ENCODE data around the gene BCKDK. TPM values are rescaled to one million over a fixed set of nuclear protein-coding genes. Genes with fewer than 3 reads are reported as not detected.

Gene BCKDK
- total and polyA plus RNA-seq, 2 of the 8 experiments (the other 6 are each of a cell fraction or from before 2014, with no cell fraction given), result 49.6 to 77.1 TPM

DNA sequence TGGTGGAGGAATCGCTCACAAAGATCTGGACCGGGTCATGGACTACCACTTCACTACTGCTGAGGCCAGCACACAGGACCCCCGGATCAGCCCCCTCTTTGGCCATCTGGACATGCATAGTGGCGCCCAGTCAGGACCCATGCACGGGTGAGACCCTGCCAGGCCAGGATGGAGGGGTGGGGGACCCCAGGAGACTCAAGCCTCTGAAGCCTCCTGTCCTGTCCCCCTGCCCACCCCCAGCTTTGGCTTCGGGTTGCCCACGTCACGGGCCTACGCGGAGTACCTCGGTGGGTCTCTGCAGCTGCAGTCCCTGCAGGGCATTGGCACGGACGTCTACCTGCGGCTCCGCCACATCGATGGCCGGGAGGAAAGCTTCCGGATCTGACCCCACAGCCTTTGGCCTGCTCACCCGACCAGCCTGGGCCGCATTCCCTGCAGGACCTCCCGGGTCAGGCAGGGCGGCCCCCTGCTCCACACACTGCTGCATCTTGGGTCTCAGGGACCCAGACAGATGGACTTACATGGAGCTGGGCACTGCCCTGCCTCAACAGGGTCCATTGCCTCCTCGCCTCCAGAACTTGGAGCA lies 3.8 kb downstream of the BCKDK start:
- H4K91ac ChIP-seq (replicated peaks; ENCODE audit: insufficient read length, low read length), result no peak overlapping the region
- peaks cover 0 to 3% (median 2%) of the 10 kb centered on the region in 4 experiments; a peak in 1 of 7 replicates for H3K4me1 ChIP-seq (replicated peaks in 1 of 4; ENCODE audit: control insufficient read depth in 3 of 4, insufficient read depth in 4 of 4, low read length in 3 of 4)
- no peak overlapping the region for H2BK120ac ChIP-seq (replicated peaks; ENCODE audit: low read depth, low read length)
- H3K18ac ChIP-seq (ENCODE audit: extremely low read depth, low read length), result no peak overlapping the region
- H3K4ac ChIP-seq (replicated peaks; ENCODE audit: insufficient read length, low read depth, low read length), result no peak overlapping the region
- H4K20me1 ChIP-seq (replicated peaks in 1 of 2; ENCODE audit: control insufficient read depth in 1 of 2, insufficient read depth in 2 of 2, low read length in 2 of 2), result no peaks in the 10 kb centered on the region
- H3K9ac ChIP-seq (replicated peaks in 1 of 4; ENCODE audit: extremely low read depth in 1 of 4, low read depth in 3 of 4, low read length in 3 of 4), result no peak overlapping the region
- no peaks in the 10 kb centered on the region for H3K27me3 ChIP-seq (replicated peaks in 1 of 4; ENCODE audit: control insufficient read depth in 3 of 4, extremely low read depth in 1 of 4, insufficient read depth in 3 of 4, low read length in 3 of 4)
- no peaks in the 10 kb centered on the region for H3K79me2 ChIP-seq (ENCODE audit: control insufficient read depth in 1 of 2, insufficient read depth in 2 of 2, low read length in 2 of 2)
- H3K79me1 ChIP-seq (ENCODE audit: low read depth, low read length), result no peaks in the 10 kb centered on the region; the same call in 1 of the 2 replicates
- H2BK5ac ChIP-seq (ENCODE audit: low read depth, low read length), result no peak overlapping the region
- POLR2A ChIA-PET (ENCODE audit: partially characterized antibody), result interaction anchor here (0.5 to 29.9 kb wide), 8 partner anchors 11 to 611 kb away, joined by 3 to 713 read pairs (median 5); partner anchors contain the start of genes FUS, PRSS36 and PRSS8
- peaks cover 2 to 18% (median 12%) of the 10 kb centered on the region in 4 experiments; a peak in 5 of 8 replicates for H3K36me3 ChIP-seq (ENCODE audit: control insufficient read depth in 2 of 4, insufficient read depth in 4 of 4, low read length in 3 of 4)
- no peak overlapping the region for H2AK5ac ChIP-seq (ENCODE audit: low read depth, low read length)
- no peak overlapping the region for H3K23ac ChIP-seq (ENCODE audit: insufficient read length)
- H2AFZ ChIP-seq (ENCODE audit: low read length), result no peak overlapping the region
- H4K5ac ChIP-seq (ENCODE audit: insufficient read length, low read depth, low read length), result no peak overlapping the region
- H4K8ac ChIP-seq (ENCODE audit: extremely low read depth, insufficient read depth, low read length), result no peak overlapping the region
- no peak overlapping the region for H3K27ac ChIP-seq (ENCODE audit: low read depth, low read length)
- no peak for DNase-seq (ENCODE audit: low read depth in 1 of 2, low spot score in 2 of 2)
- no peaks in the 10 kb centered on the region for H3K9me3 ChIP-seq (ENCODE audit: insufficient read depth in 2 of 2, low read depth in 1 of 2, low read length in 1 of 2)
- CTCF ChIA-PET (ENCODE audit: partially characterized antibody), result interaction anchor here (0.6 to 1.1 kb wide), 4 partner anchors 9 to 30 kb away, joined by 3 to 5 read pairs (median 3); no protein-coding TSS in a partner anchor
- no peak for FAIRE-seq
- H3K14ac ChIP-seq (ENCODE audit: insufficient read length), result no peak overlapping the region
- H2BK20ac ChIP-seq (ENCODE audit: low read length), result no peak overlapping the region
- WGBS, 2 experiments (ENCODE audit: extremely low coverage in 1 of 2, insufficient coverage in 1 of 2, insufficient read length in 1 of 2, insufficient replicate concordance in 2 of 2, low coverage in 1 of 2, low lambda C conversion rate in 2 of 2, missing lambda C conversion rate in 1 of 2), result 94% methylated on average over 22 of the region's 23 CpGs; no CpG with 5 or more reads in 1 of the 2 experiments
- no peak overlapping the region for H3K4me3 ChIP-seq (ENCODE audit: extremely low read depth in 1 of 4, insufficient read depth in 2 of 4, low read depth in 3 of 4, low read length in 4 of 4)
- H2BK15ac ChIP-seq (ENCODE audit: low read length), result no peak overlapping the region
- H3K4me2 ChIP-seq (ENCODE audit: insufficient read depth in 1 of 2, low read depth in 2 of 2, low read length in 2 of 2), result no peak overlapping the region
- H3K23me2 ChIP-seq (ENCODE audit: low read depth, low read length), result peaks cover 8% of the 10 kb centered on the region
- no peak overlapping the region for H2BK12ac ChIP-seq (ENCODE audit: low read depth, low read length)
- no peak overlapping the region for H3K56ac ChIP-seq (replicated peaks; ENCODE audit: insufficient read length, low read depth, low read length)
- TF ChIP-seq HDAC2 (IDR thresholded peaks at IDR 0.05; ENCODE audit: borderline replicate concordance in 1 of 2, low read depth in 2 of 2, low read length in 2 of 2), result no peak
- no peak for TF ChIP-seq GABPA (IDR thresholded peaks at IDR 0.05; ENCODE audit: borderline replicate concordance, insufficient read depth, low read length)
- TF ChIP-seq, protein P1, sequence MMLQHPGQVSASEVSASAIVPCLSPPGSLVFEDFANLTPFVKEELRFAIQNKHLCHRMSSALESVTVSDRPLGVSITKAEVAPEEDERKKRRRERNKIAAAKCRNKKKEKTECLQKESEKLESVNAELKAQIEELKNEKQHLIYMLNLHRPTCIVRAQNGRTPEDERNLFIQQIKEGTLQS (IDR thresholded peaks at IDR 0.05; ENCODE audit: insufficient read depth, low read depth, low read length), result no peak
- TF ChIP-seq RXRA (IDR thresholded peaks at IDR 0.05; ENCODE audit: insufficient read depth, low read depth, low read length), result no peak
- no peak for TF ChIP-seq PHF8 (conservative IDR thresholded peaks at IDR 0.05; ENCODE audit: low read depth, low read length)
- no peak for TF ChIP-seq ASH2L (IDR thresholded peaks at IDR 0.05; ENCODE audit: low read length)
- no peak for TF ChIP-seq SIN3A (conservative IDR thresholded peaks at IDR 0.05 in 1 of 2, IDR thresholded peaks at IDR 0.05 in 1 of 2; ENCODE audit: low read depth in 1 of 2, low read length in 2 of 2)
- no peak for TF ChIP-seq CREB1 (IDR thresholded peaks at IDR 0.05)
- TF ChIP-seq NANOG (IDR thresholded peaks at IDR 0.05; ENCODE audit: insufficient read depth, low read depth, low read length, poor library complexity, severe bottlenecking), result no peak
